GM19438 (cell line): ENCODE measurements around the gene STUM.
A peak's percentile ranks its signal among the peaks of the same experiment; 100 is the strongest.

Experiments
- ATAC-seq: cut with Tn5 transposase; IDR thresholded peaks from one replicate; pipeline ENCODE4 v1.9.1; 2021; ENCODE audit warnings: low read depth; ENCODE audit not compliant: unreplicated experiment

STUM gene

DNA sequence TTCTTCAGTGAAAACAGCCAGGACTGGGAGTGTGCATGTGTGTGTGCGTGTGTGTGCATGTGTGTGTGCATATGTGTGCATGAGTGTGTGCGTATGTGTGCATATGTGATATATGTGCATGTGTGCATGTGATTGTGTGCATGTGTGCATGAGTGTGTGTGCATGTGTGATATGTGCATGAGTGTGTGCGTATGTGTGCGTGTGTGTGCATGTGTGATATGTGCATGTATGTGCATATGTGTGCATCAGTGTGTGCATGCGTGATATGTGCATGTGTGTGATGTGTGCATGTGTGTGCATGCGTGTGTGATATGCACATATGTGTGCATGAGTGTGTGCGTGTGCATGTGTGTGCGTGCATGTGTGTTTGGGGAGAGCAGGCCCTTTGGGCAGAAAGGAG is 100.7 kb downstream of the STUM start:
- no peak for ATAC-seq

- no peak for ATAC-seq
Measured at GRCh38 chr1:226649780-226650179, 101.2 kb downstream of the STUM start.

- ATAC-seq, result no peak
Measured at GRCh38 chr1:226650236-226650841, 101.8 kb downstream of the STUM start.

DNA sequence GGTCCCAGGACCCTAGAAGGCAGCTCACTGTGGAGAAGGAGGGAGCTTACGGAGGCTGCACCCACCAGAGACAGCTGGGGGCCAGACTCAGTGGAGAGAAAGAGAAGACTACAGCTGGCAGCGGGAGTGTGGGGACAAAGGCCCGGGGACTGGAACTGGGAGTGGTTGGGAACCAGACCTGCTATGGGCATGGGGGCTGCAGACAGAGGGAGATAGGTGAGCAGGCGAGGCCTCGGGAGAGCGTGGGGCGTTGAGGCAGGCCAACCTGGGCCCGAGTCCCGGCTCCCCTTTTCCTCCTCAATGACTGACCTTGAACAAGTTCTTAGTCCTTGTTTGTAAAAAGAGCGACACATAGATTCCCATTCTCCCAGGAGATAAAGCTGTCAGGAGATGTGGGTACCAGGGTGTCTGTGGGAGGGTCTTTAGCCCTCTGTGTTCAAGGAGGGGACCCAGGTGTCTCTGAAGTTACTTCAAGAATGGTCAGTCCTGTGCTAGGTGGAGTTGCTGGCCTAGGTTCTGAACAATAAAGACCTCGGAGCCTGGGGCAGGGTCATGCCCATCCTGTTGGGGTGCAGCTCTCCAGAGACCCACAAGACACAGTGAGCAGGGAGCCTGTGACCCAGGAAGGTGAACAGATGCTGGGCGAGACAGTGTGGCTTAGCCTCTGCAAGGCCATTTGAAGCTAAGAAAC is 102.6 kb downstream of the STUM start:
- ATAC-seq, result no peak

DNA sequence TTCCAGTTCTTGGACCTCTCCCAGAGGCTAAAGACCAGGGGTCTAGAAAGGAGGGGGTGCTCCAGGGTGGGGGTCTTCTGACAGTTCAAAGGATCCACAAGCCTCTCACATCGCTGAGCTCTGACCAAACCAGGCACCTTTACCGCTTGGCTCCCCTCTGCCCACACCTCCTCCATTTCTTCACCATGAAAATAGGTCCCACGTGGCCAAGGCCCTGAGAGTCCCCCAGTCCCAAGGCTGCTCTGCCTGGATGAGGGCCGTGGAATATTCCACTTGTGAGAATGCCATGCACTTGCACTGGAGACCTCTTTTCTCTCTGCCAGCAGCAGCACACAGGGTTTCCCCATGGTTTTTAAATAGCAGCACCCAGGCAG is 103.2 kb downstream of the STUM start:
- ATAC-seq, result no peak

GRCh38 chr1:226652613-226653012 is 104.0 kb downstream of the STUM start:
- ATAC-seq, result no peak

DNA sequence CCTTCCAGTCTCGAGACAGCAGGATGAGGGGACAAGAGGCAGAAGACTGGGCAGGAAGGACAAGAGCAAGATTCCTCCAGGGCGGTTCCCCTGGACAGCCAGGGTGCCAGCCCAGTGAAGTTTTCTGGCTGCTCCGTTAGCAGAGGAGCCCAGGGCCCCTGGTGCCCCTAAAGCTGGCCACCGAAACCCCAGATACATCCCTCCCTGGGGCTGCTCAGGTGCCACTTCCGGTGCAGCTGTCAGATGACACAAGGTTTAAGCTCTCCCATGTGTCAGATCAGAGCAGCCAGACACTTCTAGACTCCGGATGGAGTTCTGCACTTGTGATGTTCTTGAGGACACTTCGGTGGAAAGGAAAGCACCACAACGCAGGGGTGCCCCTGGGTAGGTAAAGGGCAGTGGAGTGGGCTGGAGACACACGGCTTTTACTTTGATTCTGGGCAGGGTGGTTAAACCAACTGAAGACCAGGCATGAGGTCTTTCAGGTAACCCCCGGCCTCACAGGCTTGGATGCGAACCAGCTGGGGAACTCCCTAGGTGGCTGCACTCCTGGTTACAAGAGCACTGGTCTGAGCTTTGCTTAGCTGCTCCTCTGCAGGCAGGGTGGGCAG is 104.9 kb downstream of the STUM start:
- ATAC-seq, result peak; percentile 61

GRCh38 chr1:226654046-226654667 is 105.6 kb downstream of the STUM start:
- no peak for ATAC-seq

DNA sequence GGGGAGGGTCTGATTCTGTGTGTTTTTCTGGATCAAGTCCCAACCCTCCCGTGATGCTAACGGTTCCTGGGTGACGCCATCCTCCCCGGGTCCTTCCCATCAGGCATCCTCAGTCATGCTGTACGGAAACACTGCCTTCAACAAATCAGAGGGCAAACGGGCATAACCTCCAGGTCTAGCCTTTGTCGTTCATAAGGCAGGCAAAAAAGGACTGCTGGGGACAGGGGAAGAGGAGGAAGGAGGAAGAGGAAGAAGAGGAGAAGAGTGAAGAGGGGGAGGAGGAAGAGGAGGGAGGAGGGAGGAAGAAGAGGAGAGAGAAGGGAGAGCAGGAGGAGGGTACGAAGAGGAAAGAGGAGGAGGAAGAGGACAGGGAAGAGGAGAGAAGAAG is 106.1 kb downstream of the STUM start:
- no peak for ATAC-seq

DNA sequence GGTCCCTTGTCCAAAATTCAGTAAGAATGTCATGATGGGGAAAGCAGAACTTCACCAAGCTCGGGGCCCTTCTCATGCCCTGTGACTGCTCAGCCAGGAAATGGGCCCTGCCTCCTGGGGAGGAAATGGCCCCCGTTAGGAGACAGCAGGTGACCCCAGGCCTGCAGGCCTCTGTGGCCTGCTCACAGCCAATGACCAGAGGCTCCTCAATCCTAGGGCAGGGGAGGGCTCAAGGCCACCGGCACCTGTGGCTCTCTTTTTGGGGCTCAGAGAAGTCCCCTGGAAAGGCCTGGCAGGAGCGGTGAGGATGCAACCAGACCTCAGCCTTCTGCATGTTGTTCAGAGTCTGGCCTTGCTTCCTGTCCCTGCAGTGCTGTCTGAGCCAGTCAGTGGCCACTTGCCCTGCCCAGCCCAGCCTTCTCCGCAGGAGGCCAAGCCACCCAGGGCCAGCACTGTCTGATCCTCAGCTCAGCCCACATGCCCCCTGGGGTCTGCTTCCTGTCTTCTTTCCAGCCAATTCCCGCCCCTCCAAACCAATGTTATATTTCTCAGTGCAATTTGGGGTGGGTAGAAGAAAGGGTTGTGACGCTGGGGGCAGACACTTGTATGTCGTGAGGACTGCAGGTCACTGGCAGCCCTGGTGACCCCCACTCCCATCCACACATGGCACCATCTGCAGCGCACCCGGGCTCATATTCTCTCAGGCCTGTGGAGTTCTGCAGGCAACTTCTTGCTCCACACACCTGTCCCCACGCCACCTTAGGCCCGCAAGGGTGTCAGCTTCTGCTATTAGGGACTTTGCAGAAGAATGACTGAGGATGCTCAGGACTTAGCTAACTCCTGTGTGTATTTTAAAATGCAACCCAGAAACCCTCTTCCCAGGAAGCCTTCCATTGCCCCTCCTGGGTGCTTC is 106.9 kb downstream of the STUM start:
- no peak for ATAC-seq

- ATAC-seq, result no peak
Measured at GRCh38 chr1:226656201-226656600, 107.6 kb downstream of the STUM start.

GRCh38 chr1:226656601-226657277 is 108.2 kb downstream of the STUM start:
- no peak for ATAC-seq

GRCh38 chr1:226657895-226658545 is 109.5 kb downstream of the STUM start:
- no peak for ATAC-seq

DNA sequence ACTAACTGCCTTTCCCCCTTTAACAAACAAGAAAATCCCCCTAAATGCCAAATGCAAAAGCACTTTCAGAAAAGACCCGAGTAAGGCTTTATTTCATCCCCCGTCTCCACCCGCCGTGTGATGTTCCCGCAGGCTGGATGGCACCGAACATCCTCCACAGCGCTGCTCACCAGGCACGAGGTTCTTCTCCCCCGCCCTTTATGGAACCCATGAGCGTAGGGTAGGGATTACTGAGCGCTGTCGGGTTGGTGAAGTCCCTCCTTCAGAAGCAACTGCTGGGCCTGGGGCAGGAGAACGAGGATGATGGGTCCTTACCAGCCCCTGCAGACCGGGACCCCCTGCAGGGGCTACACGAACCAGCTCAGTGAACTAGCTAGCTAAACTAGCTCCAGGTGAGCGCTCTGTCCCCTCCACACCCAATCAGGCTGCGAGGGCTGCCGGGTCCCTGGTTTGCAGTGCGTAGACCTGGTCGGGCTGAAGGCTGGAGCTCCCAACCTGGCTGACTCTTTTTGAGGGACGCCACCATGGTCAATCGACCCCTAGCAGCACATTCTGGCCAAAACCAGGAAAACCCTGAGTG is 110.1 kb downstream of the STUM start:
- ATAC-seq, result no peak
